ENCODE measurements around the gene MAP2K4. TPM values are rescaled to one million over a fixed set of nuclear protein-coding genes. Genes with fewer than 3 reads are reported as not detected.

The MAP2K4 gene
- total RNA-seq, 1 donor from 2014 or later = 34.4 TPM

DNA sequence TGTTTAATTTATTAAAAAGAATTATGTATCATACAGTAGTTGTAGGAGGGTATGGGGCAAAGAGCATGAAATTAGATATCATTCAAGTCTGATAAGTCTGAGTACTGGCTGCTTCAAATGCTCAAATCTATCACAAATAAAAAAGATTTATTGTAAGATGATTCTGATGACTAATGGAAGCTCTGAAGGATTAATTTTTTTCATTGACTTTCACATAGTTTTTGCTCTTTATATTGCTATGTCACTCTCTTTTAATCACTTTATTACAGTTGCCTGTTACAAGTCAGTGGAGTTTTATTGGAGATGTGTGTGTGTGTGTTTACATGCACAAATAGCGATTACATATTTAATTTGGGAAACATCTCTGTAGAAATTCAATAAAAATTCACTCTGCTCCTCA lies 15.0 kb downstream of the MAP2K4 start:
- H3K4me1 ChIP-seq = peaks cover 50% of the 10 kb centered on the region
- H3K36me3 ChIP-seq = no peaks in the 10 kb centered on the region
- DNase-seq (ENCODE audit: extremely low spot score in 2 of 2) = no peak
- TF ChIP-seq CTCF (IDR thresholded peaks at IDR 0.05) = no peak
- TF ChIP-seq POLR2A (IDR thresholded peaks at IDR 0.05) = no peak
- TF ChIP-seq POLR2AphosphoS5 (IDR thresholded peaks at IDR 0.05; ENCODE audit: insufficient read depth in 1 of 2, low read depth in 1 of 2) = no peak
- intact Hi-C loops (cut with DNase I) = no loop called here
- no peak overlapping the region for H3K27ac ChIP-seq
- no peak overlapping the region for H3K4me3 ChIP-seq
- no peaks in the 10 kb centered on the region for H3K27me3 ChIP-seq
- H3K9me3 ChIP-seq = no peaks in the 10 kb centered on the region

GRCh38 chr17:12037970-12038369 lies 17.3 kb downstream of the MAP2K4 start:
- no peaks in the 10 kb centered on the region for H3K27me3 ChIP-seq
- no peak for DNase-seq (ENCODE audit: extremely low spot score in 2 of 2)
- TF ChIP-seq POLR2AphosphoS5 (IDR thresholded peaks at IDR 0.05; ENCODE audit: insufficient read depth in 1 of 2, low read depth in 1 of 2) = no peak
- no peak for TF ChIP-seq POLR2A (IDR thresholded peaks at IDR 0.05)
- TF ChIP-seq CTCF (IDR thresholded peaks at IDR 0.05) = no peak
- peaks cover 54% of the 10 kb centered on the region for H3K4me1 ChIP-seq
- no peaks in the 10 kb centered on the region for H3K36me3 ChIP-seq
- intact Hi-C loops (cut with DNase I) = no loop called here
- no peak overlapping the region for H3K27ac ChIP-seq
- H3K9me3 ChIP-seq = no peaks in the 10 kb centered on the region
- no peak overlapping the region for H3K4me3 ChIP-seq

- intact Hi-C loops (cut with DNase I) = no loop called here
- TF ChIP-seq CTCF (IDR thresholded peaks at IDR 0.05) (no peak), POLR2A (IDR thresholded peaks at IDR 0.05) (no peak), POLR2AphosphoS5 (IDR thresholded peaks at IDR 0.05; ENCODE audit: insufficient read depth in 1 of 2, low read depth in 1 of 2) (no peak)
- H3K27ac ChIP-seq = no peak overlapping the region
- H3K27me3 ChIP-seq = no peaks in the 10 kb centered on the region
- no peaks in the 10 kb centered on the region for H3K36me3 ChIP-seq
- H3K4me3 ChIP-seq = no peak overlapping the region
- no peak for DNase-seq (ENCODE audit: extremely low spot score in 2 of 2)
- H3K4me1 ChIP-seq = peaks cover 51% of the 10 kb centered on the region
- no peaks in the 10 kb centered on the region for H3K9me3 ChIP-seq
Measured at GRCh38 chr17:12040478-12040877, 19.8 kb downstream of the MAP2K4 start.

- TF ChIP-seq CTCF (IDR thresholded peaks at IDR 0.05) (no peak), POLR2A (IDR thresholded peaks at IDR 0.05) (no peak), POLR2AphosphoS5 (IDR thresholded peaks at IDR 0.05; ENCODE audit: insufficient read depth in 1 of 2, low read depth in 1 of 2) (no peak)
- H3K4me3 ChIP-seq = no peak overlapping the region
- no peak for DNase-seq (ENCODE audit: extremely low spot score in 2 of 2)
- no peaks in the 10 kb centered on the region for H3K36me3 ChIP-seq
- intact Hi-C loops (cut with DNase I) = no loop called here
- peaks cover 51% of the 10 kb centered on the region for H3K4me1 ChIP-seq
- no peaks in the 10 kb centered on the region for H3K9me3 ChIP-seq
- no peak overlapping the region for H3K27ac ChIP-seq
- H3K27me3 ChIP-seq = no peaks in the 10 kb centered on the region
Measured at GRCh38 chr17:12041312-12041711, 20.6 kb downstream of the MAP2K4 start.

DNA sequence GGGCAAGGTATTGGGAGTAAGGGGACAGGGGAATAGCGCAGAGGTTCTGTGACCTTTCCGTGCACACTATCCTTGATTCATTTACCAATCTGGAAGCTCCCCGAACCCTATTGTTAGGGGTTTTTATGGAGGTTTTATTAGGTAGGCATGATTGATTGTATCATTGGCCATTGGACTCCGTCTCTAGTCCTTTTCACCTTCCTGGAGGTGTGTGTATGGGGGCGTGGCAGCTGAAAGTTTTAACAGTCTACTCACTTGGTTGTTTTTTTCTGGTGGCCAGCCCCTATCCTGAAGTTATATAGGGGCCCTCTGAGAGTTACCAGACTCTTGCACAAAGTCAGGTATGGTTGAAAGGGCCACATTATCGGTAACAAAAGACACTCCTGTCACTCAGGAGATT lies 23.0 kb downstream of the MAP2K4 start:
- H3K9me3 ChIP-seq = no peaks in the 10 kb centered on the region
- H3K27me3 ChIP-seq = no peaks in the 10 kb centered on the region
- H3K4me1 ChIP-seq = peaks cover 63% of the 10 kb centered on the region
- TF ChIP-seq CTCF (IDR thresholded peaks at IDR 0.05) (no peak), POLR2A (IDR thresholded peaks at IDR 0.05) (no peak), POLR2AphosphoS5 (IDR thresholded peaks at IDR 0.05; ENCODE audit: insufficient read depth in 1 of 2, low read depth in 1 of 2) (no peak)
- H3K27ac ChIP-seq = no peak overlapping the region
- no peaks in the 10 kb centered on the region for H3K36me3 ChIP-seq
- intact Hi-C loops (cut with DNase I) = no loop called here
- DNase-seq (ENCODE audit: extremely low spot score in 2 of 2) = no peak
- H3K4me3 ChIP-seq = no peak overlapping the region
